WERI-Rb-1 (cell line): ENCODE results near the gene ITPRID1.

ENCODE experiments used
- DNase-seq: peaks from one replicate; pipeline ENCODE4 v3.0.0-alpha.2; 2020
- H3K27ac ChIP-seq: fragments of 250-450 bp; sonication (Bioruptor Pico); 2 replicates; pipeline ENCODE4 v1.5.1; 2020; ENCODE audit warnings: mild to moderate bottlenecking, moderate library complexity
- H3K27me3 ChIP-seq: fragments of 250-450 bp; sonication (Bioruptor Pico); 2 replicates; pipeline ENCODE4 v1.5.1; 2021; ENCODE audit warnings: mild to moderate bottlenecking, low read depth, moderate library complexity; ENCODE audit not compliant: insufficient read depth, severe bottlenecking
- H3K36me3 ChIP-seq: fragments of 250-450 bp; sonication (Bioruptor Pico); 2 replicates; pipeline ENCODE4 v1.5.1; 2020; ENCODE audit warnings: mild to moderate bottlenecking, moderate library complexity
- H3K4me3 ChIP-seq: 2 replicates; pipeline ENCODE4 v1.5.1; 2011; ENCODE audit warnings: low read depth, mild to moderate bottlenecking, control low read depth, low read length
- H3K9me3 ChIP-seq: fragments of 250-450 bp; sonication (Bioruptor Pico); 2 replicates; pipeline ENCODE4 v1.5.1; 2021; ENCODE audit warnings: mild to moderate bottlenecking, moderate library complexity; ENCODE audit not compliant: severe bottlenecking
- CTCF ChIP-seq: IDR thresholded peaks from 2 replicates; pipeline ENCODE4 v1.5.1; 2011; ENCODE audit warnings: low read depth, mild to moderate bottlenecking, control low read depth, inconsistent platforms, low read length

ITPRID1 gene

GRCh38 chr7:31545549-31545948, 31.7 kb downstream of the ITPRID1 start:
- TF ChIP-seq CTCF = no peak
- Histone ChIP-seq H3K27me3 (peaks cover 7% of the 10 kb centered on the region), H3K4me3 (no peak overlapping the region), H3K27ac (no peak overlapping the region), H3K36me3 (no peaks in the 10 kb centered on the region), H3K9me3 (no peaks in the 10 kb centered on the region)
- no peak for DNase-seq

GRCh38 chr7:31549611-31550010, 35.7 kb downstream of the ITPRID1 start:
- Histone ChIP-seq H3K36me3 (no peaks in the 10 kb centered on the region), H3K4me3 (no peak overlapping the region), H3K27ac (no peak overlapping the region), H3K9me3 (no peaks in the 10 kb centered on the region), H3K27me3 (no peaks in the 10 kb centered on the region)
- no peak for DNase-seq
- TF ChIP-seq CTCF = no peak

- no peak for TF ChIP-seq CTCF
- Histone ChIP-seq H3K4me3 (no peak overlapping the region), H3K27ac (no peak overlapping the region), H3K36me3 (no peaks in the 10 kb centered on the region), H3K9me3 (no peaks in the 10 kb centered on the region), H3K27me3 (no peaks in the 10 kb centered on the region)
- no peak for DNase-seq
Measured at GRCh38 chr7:31550432-31550831, 36.5 kb downstream of the ITPRID1 start.

GRCh38 chr7:31553661-31554081, 39.8 kb downstream of the ITPRID1 start:
- Histone ChIP-seq H3K27me3 (peaks cover 6% of the 10 kb centered on the region), H3K4me3 (no peak overlapping the region), H3K9me3 (no peaks in the 10 kb centered on the region), H3K27ac (no peak overlapping the region), H3K36me3 (no peaks in the 10 kb centered on the region)
- no peak for TF ChIP-seq CTCF
- no peak for DNase-seq

GRCh38 chr7:31562002-31562401, 48.1 kb downstream of the ITPRID1 start:
- H3K27me3 ChIP-seq = peaks cover 3% of the 10 kb centered on the region
- no peaks in the 10 kb centered on the region for H3K9me3 ChIP-seq
- no peaks in the 10 kb centered on the region for H3K36me3 ChIP-seq
- TF ChIP-seq CTCF = no peak
- H3K27ac ChIP-seq = no peak overlapping the region
- no peak overlapping the region for H3K4me3 ChIP-seq
- DNase-seq = no peak

- Histone ChIP-seq H3K9me3 (no peaks in the 10 kb centered on the region), H3K27me3 (peaks cover 3% of the 10 kb centered on the region), H3K27ac (no peak overlapping the region), H3K4me3 (no peak overlapping the region), H3K36me3 (no peaks in the 10 kb centered on the region)
- no peak for DNase-seq
- TF ChIP-seq CTCF = no peak
Measured at GRCh38 chr7:31563522-31563921, 49.6 kb downstream of the ITPRID1 start.
